Activated CD4-positive, CD25-positive, alpha-beta regulatory T cell (primary cell): ENCODE data around the gene LPP.

Experiments
- DNase-seq, 4 experiments: peaks; one replicate each; lab custom pipeline; 2025; lab: John Stamatoyannopoulos, UW

The LPP gene

DNA sequence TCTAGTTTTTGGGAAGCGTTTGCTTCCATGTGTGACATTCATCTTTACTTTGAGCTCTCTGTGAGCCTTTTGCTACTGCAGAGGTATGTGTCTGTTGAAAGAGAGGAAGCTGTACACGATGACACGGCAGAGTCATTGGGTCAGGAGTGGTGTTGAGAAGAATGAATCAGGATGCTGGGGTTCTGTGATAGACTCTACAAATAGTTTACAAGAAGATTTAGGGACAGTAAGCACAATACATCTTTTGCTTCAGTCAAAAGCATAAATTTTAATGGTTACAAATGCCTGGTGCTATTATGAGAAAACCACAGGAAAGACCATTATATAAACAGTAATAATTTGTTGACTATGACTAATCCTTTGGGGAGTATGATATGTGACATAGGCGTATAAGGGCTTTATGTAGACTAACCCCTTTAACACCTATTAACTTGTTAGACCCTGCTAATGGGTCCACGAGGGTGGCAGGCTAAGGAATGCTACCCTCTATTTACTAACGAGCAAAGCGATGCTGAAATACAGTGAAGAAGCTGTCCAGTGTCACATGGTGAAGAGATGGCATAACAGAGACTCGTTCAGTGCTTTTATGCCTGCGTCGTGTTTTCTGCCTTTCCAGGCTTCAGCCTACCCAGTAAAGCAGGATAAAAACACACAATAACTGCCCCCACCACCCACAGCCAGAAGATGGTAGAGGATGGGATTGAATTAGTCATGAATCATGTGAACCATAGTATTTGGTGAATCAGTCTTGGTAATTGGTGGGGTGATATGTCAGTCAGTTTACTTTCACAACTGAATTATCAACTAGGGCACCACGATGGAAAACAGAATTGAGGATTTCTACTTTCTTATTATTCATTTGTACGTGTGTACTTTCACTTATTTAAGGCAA lies 118.8 kb downstream of the LPP start:
- DNase-seq, result no peak

DNA sequence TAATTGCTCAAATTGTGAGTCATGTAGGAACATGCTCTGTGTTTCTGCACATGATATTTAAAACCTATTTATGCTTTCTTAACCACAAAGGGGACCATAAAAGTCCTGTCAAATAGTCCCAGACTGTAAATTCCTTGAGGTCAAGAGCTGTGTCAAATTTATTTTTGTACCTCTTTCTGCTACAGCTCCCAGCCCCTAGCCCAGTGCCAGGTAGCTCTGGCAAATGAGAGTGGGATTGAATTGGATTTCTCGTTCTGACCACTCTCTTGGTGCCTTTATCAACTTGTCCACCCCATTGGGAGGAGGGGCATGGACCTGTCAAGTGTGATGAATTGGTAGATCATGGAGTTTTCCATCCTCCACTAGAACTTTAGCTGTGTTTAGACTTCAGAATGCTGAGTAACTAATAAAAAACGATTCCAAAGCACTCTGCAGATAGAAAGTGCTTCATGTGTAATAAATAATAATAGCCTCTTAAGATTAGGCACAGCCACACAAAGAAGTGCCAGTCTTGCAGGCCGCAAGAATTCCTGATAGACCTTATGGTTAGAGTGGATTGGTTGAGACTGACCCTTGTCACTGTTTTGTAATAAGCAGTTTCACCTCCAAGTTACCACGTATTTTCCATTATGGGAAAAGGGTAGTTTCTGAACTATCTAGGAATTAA lies 120.4 kb downstream of the LPP start:
- DNase-seq, result no peak

DNA sequence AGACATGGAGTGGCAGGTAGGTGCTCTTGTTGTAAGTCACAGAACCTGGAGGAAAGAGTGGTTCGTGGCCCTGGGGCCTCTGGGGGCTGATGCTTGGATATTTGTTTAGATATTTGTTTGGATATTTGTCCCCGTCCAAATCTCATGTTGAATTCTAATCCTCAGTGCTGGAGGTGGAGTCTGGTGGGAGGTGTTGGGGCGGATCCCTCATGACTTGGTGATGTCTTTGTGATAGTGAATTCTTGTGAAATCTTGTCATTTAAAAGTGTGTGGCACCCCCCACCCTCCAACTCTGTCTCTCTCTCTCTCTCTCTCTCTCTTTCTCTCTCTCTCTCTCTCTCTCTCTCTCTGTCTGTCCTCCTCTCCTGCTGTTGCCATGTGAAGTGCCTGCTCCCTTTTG lies 122.4 kb downstream of the LPP start:
- DNase-seq, result no peak

DNA sequence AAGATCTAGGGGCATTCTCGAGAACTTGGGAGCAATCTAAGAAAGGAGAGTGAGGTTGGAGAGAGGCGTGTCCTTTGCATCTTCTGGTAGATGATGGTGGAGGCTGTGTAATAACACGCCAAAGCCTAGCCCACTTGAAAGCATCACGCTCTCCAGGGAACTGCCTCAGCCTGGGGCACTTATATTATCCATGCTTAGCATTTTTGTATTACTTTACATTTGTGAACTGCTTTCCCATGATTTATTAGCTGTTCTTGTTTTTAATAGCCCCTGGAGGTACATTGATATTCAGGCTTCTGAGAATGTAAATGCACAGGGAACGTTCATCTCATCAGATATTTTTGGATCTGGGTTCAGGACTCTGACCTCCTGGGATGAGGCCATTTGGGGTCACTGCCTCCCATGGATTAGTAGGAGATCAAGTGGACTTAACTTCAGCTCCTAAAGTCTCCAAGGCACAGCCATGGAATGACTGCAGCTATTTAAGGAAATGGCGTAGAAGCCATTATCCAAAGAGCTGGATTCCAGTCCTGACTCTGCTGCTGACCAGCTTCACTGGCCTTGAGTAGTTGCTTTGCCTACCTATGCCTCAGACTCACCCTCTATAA lies 124.9 kb downstream of the LPP start:
- DNase-seq, result no peak

DNA sequence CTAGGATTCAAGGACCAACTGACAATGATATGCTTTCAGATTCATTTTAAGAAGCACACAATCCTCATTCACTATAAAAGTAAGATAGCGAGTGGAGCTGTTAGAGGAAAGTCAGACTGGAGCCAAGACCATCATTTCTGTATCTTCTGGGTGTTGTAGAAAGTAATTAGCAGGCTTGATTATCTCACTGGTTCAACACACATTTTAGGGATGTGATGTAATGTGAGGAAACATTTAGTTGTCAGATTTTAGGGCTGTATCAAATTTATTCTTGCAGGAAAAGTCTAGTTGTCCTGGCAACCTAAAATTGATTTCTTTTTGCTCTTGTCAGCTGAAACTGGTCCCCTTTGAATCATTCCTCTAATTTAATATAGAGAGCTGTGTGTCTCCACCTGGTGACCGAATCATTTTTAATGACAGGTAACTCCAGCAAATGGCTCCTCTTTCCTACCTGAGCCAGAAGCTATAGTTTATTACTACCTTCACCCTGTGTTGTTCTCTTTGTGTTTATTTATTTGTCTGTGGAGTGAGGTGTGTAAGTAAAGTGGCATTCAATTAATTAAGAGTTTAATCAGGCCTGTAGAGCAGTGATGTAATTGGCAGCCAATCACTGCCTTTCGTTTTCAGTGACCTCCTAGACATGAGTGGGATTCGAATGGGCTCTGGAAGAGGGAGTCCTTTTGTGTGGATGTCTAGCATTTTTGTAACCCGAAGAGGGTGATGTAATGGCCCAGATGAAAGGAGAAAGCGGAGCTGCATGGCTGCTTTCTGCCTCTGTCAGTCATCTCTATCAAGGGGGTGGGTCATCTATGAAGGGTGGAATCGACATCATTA lies 125.8 kb downstream of the LPP start:
- no peak for DNase-seq

DNA sequence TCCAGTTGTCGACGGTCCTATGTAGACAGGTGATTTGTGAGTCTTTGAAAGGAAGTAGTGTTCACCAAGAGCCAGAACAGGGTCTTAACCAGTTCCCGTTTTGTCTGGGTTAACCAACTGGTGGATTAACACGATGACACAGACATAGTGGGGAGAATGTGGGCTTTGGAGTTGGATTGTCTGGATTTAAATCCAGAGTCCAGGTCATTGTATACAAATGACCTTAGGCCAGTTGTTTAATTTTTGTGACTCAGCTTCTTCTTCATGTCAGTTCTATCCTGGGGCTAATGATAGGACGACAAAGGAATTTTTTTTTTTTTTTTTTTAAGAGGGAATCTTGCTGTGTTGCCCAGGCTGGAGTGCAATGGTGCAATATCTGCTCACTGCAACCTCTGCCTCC lies 126.7 kb downstream of the LPP start:
- DNase-seq, result no peak

DNA sequence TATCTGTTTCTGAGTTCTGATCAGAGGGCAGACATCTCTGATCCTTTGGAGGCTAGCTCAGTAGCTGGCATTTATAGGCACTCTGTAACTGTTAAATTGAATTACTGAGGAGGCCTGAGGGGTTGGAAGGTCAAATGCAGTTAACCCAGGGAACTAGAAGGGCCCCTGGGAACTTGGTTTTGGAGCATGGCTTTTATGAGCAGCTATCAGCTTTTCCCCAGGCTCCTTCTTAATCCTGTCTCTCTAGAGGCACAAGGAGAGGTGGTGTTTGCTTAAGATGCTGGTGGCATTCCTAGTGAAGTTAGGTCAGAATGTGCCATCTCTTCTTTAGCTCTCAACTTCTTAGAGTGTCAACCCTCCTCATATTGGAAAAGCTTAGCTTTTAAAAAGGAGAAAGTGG lies 128.9 kb downstream of the LPP start:
- DNase-seq, result no peak

DNA sequence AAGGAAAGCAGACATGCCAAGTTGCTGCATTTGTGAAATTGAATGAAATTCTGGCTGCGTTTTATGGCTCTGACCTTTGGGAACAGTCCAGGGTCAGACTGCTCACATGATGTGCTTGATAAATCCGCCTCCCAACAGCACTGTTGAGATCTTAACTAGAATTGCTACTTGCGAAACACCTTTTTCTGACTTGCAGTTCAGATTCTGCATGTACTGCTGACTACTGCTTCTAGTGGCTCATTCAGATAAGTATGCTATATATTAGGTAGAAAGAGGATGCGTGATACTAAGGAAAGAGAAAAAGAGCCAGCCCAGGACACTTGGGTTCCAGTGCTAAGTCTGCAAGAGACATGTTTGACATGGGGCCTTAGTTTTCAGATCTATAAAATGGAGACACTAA lies 129.4 kb downstream of the LPP start:
- no peak for DNase-seq

DNA sequence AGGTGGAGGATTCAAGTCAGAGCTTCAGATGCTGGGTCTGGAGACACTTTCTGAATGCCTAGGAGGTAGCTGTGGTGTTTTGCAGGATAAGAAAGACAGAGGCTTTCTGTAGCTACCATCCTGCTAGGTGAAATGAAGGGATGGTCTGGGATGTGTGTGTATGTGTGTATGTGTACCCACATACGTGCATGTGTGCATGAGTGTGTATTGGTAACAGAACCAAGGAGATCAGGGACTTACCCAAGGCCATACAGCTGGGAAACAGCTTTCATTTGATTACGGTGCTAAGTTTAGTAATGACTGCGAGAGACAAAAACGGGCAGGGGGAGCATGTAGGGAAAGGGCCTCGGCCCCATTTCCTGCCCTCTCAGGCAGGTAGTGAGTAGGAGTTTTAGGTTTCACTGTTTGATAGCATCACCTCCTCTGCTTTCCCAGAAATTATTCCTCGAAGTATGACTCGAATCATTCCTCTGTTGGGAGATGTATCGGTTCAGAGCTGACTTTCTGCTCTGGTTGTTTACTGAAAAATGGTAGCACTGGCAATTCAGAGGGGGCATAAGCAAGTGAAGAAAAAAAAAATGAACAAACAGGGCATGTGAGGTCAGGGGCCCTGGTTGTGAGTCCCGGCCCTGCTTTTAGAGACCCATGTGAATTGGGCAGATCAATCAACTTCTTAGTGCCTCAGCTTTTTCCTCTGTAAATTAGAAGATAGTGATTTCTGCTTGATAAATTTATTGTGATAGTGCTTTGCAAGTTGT lies 130.7 kb downstream of the LPP start:
- DNase-seq, result no peak

DNA sequence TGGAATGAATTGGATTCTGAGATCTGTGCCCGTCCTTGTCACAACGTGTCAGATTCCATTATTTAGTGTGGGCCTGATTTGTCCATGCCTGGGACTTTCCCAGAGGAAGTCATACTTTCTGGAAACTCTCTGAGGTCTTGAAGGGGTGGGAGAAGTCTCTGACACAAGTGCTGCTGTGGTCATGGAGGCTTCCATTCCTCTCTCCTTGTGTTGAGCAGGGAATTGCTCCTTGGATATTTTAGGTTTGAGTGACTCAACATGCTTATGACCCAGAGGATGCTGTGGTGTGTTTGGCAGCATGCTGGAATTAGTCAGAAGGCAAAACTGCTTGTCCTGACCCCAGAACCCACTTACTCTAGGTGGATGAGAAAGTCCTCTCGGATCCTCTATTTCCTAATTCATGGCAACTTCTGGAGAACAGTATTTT lies 132.1 kb downstream of the LPP start:
- no peak for DNase-seq

DNA sequence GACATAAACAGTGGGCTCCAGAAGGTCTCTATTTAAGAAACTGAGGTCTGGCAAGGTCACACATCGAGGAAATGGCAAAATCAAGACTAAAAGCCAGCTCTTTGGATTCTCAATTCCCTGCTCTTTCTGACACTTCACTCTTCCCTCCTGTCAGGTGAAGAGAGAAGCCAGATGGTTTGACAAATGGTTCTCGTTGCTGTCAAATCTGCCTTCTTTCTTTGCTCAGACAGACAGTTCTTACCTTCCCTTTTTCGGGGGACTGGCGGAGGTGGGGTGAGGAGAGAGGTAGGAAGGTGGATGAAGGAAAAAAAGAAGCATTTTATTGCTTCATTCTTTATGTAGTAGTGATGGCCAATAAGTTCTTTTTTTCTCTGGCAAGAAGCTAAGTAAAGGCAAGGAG lies 133.4 kb downstream of the LPP start:
- no peak for DNase-seq

DNA sequence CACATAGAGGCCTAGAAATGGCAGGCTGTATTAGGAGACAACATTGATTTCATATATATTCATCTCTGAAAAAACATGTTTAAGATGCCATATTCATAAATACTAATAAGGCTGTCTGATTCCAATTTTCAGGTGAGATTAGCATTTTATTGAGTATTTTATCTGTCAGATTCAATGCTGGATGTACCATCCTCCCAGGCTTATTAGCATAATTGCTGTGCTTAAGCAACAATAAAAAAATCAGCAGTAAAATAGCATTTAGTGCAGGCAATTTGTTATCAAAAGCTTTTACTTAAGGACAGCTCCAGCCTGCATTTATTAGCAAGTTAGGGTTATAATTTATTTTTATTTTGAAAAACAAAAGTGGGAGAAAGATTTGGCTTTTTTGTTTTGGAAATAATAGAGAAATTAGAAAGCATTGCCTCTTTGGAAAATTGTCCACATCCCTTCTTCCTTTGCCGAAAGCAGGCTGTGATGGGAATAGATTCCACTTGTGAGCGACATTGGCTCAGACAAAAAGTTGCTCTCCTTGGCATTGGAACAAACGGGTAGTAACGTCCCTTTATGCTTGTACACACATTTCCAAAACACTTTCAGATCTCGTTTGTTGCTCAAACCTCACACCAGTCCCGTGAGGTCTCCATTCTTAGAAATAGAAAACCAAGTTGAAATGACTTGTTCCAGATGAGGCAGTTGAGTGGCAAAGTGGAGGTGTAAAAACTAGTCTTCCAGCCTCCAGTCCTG lies 134.0 kb downstream of the LPP start:
- DNase-seq, result no peak

DNA sequence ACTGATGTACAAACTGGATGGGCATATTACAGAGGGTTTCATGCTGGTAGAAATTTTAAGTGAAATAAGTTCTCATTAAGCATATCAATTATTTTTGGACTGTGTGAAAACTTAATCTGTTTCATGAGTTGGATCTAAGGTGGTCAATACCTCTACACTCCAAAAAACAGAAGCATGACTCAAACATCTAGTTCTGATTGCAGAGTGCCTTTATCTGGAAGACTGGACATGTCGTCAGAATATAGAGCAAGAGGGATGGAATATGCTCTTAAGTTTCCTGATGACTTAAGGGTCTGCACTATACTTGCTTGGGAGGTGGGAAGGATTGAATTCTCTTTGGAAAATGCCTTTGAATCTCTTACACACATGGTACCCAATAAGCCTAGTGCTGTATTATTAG lies 138.3 kb downstream of the LPP start:
- DNase-seq, result no peak

DNA sequence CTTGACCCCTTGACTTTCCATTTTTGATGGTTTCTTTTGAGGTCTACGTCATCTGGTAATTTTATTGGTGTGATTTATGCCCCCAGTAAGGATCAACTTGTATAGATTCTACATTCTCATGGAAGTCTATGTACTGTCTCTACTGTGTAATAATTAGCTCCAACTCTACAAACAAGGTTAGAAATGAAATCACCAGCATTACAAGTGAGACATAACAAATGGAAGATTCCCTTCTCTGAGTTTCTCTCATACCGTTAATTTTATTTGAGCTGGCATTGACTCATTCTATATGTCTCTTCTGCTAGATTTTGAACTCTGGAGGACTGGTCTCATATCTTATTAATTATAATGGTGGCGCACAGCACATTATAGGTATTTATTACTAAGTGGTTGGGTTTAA lies 138.9 kb downstream of the LPP start:
- DNase-seq, result no peak

DNA sequence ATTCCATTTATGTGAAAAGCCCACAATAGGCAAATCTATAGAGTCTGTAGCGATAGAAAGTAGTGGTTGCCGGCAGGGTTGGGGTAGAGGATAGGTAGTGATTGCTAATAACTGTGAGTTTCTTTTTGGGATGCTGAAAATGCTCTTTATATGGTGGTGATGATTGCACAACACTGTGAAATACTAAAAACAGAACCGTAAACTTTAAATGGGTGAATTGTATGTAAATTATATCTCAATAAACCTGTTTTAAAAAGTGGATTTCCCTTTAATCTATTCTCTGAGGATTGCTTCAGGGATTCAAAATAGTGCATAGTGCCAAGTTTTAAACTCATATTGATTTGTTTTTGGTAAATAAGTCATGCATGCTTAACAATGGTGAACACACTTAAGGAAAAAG lies 140.2 kb downstream of the LPP start:
- no peak for DNase-seq

DNA sequence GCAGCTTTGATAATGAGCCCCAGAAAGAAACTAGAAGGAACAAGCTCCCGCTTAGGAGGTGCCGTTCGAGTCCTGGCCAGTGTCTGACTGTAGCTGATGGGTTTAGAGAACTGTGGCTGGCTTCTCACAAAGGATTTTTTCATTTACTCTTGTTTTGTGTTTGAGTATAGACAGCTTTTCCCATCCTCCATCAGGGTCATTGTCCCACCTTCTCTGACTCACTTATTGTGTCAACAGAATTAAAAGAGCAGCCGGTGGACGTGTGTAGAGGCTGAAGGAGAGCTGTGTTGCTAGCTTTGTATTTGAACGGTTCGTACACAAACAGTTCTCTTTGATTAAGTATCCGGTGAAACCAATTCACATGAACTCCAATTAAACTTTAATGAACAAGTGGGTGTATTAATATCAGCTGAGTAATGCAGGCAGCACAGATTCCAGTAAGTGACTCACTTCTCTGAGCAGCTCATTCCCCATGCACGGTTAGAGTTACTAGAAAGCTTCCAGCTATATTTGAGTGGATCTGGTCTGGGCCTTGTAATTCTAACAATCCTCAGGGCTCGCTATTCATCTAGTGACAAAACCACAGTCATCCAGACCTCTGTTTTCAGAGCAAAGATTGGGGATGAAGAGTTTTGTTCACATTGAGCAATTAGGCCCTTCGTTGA lies 141.0 kb downstream of the LPP start:
- no peak for DNase-seq

DNA sequence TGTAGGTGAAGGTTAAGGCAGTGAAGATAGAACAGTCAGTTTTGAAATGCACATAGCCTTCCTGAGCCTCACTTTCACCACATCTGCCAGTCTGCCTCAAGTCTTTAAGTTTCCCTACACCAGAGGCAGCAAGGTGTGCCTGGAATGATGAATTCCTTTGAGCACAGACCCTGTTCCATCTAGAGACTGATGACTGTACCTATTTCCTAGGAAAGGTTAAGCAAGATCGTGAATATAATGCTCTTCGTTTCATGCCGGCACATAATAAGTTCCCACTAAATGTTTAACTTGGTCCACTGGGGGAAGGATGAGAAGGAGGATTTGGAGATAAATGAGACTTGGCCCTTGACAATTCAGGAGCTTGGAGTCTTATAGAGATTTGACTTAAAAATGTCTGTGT lies 141.9 kb downstream of the LPP start:
- DNase-seq, result no peak

DNA sequence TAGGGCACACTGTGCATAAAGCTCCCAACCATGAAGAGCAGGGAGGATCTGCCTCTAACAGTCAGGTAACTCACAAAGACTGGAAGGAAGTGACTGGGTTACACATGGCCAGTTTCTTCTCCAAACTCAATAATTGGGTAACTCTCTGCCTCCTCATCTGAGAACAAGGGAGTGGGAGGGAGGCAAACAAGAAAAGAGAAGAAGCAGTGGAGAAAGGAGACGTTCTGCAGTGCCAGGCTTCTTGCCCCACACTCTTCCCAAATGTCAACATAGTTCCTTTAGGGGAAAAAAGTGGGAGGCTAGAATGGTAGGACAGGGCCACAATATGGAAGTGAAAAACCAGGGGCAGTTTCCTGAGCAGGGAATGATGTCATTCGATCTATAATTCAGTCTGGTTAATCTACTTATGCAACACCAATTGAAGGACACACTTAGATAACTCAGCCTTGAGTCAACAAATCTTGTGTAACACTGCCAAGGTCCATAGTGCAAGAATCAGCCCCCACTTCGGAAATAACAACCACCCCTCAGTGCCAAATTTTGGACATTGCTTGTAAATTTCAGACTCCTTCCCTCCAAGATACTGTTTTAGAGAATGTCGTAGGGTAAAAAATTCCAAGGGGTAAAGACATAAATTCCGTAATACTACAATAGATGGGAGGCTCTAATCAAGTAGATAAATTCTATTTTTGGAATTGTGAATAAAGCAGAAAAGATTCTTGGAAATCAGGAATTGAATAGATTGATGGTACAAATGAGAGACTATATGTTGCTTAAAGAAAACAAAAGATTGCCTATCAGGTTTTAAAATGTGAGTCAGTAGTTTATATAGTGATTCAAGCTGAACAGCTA lies 143.0 kb downstream of the LPP start:
- DNase-seq, result no peak

DNA sequence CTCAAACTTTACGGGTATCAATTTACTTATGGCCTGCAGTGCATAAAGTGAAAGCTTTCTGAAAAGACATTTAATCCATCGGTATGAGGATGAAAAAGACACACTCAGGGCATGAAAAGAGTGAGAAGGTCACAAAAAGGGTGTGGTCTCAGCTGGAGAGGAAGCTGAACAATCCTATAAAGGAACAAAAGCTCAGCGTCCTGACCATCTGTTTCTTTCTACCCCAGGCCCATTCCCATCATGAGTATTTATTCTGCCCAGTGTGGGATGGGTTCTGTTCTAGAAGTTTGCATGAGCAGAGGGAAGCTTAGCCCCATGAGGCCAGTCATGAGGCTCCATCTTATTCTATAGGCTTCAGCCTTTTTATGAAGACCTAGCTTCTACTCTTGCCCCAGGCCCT lies 144.6 kb downstream of the LPP start:
- DNase-seq, result no peak
